Stimulated activated CD8-positive, alpha-beta memory T cell treated with anti-CD3 and anti-CD28 coated beads, Interleukin-7, amount 100 ng/mL, for 48 hours (primary cell): Measurements from ENCODE around the gene GPX4.

Experiments
- DNase-seq, 2 donors: peaks; one replicate each; pipeline ENCODE4 v3.0.0-alpha.2; 2020; ENCODE audit warnings: low read depth in 1 of 2; ENCODE audit errors: extremely low read depth in 1 of 2

The GPX4 gene

GRCh38 chr19:1130771-1131717 is 27.2 kb downstream of the GPX4 start:
- DNase-seq: peak in 1 of 2 donors; percentile 14

GRCh38 chr19:1131718-1132551 is 28.1 kb downstream of the GPX4 start:
- DNase-seq: peak; percentile 79 to 90

GRCh38 chr19:1132552-1133383 is 29.0 kb downstream of the GPX4 start:
- DNase-seq: no peak

GRCh38 chr19:1133471-1133929 is 29.7 kb downstream of the GPX4 start:
- DNase-seq: peak; percentile 73 to 78

- DNase-seq: no peak
These were observed 30.6 kb downstream of the GPX4 start for GRCh38 chr19:1134431-1134830.

GRCh38 chr19:1135454-1135853 is 31.7 kb downstream of the GPX4 start:
- DNase-seq: no peak

- no peak for DNase-seq
These were observed 32.4 kb downstream of the GPX4 start for GRCh38 chr19:1136201-1136600.

GRCh38 chr19:1136621-1137317 is 33.0 kb downstream of the GPX4 start:
- no peak for DNase-seq

GRCh38 chr19:1138121-1138520 is 34.3 kb downstream of the GPX4 start:
- no peak for DNase-seq

GRCh38 chr19:1139126-1139525 is 35.3 kb downstream of the GPX4 start:
- no peak for DNase-seq

GRCh38 chr19:1140272-1141027 is 36.7 kb downstream of the GPX4 start:
- no peak for DNase-seq

GRCh38 chr19:1141944-1142343 is 38.1 kb downstream of the GPX4 start:
- no peak for DNase-seq

- no peak for DNase-seq
These were observed 40.1 kb downstream of the GPX4 start for GRCh38 chr19:1143828-1144399.

GRCh38 chr19:1144741-1145140 is 40.9 kb downstream of the GPX4 start:
- no peak for DNase-seq

GRCh38 chr19:1145635-1146411 is 42.0 kb downstream of the GPX4 start:
- DNase-seq: no peak

- no peak for DNase-seq
These were observed 42.6 kb downstream of the GPX4 start for GRCh38 chr19:1146412-1146699.

- DNase-seq: no peak
These were observed 43.3 kb downstream of the GPX4 start for GRCh38 chr19:1146858-1147780.
